COR-L47 (cell line): ENCODE results near the gene SLC45A1.
A peak's percentile ranks its signal among the peaks of the same experiment; 100 is the strongest.
"Not testable (repeated sequence)": the region's sequence is repeated elsewhere in the genome, so short reads cannot be mapped to it uniquely, and the experiment has no call there.

ENCODE experiments used
- DNase-seq: peaks from one replicate; lab custom pipeline; 2025; lab: John Stamatoyannopoulos, UW

SLC45A1 gene

DNA sequence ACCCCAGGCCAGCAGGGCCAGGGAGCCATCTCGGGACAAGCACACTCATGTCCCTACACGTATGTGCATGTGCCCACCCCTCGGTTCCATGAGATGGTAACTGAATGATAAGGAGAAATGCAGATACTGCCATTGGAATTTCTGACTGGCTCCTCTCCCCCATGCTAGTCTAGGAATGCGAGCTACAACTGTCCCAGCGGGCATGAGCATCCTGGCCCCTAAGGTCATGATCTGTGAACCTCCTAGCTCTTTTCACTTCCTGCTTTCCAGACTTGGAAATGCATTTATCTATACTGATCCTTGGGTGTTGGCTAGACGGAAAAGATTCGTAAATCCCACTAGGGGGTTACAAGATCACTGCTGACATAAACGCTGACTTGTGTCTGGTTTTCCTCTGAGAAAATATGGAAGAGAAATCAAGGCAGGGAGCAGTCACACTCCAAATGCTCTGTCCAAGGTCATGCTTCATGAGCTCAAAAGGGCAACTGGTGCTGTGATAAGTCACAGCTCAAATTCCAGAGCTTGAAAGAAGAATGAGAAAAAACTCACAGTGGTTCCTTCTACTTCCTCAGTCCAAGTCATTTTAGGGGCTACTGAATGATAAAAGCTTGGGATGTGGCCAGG, 49.8 kb downstream of the SLC45A1 start:
- no peak for DNase-seq

DNA sequence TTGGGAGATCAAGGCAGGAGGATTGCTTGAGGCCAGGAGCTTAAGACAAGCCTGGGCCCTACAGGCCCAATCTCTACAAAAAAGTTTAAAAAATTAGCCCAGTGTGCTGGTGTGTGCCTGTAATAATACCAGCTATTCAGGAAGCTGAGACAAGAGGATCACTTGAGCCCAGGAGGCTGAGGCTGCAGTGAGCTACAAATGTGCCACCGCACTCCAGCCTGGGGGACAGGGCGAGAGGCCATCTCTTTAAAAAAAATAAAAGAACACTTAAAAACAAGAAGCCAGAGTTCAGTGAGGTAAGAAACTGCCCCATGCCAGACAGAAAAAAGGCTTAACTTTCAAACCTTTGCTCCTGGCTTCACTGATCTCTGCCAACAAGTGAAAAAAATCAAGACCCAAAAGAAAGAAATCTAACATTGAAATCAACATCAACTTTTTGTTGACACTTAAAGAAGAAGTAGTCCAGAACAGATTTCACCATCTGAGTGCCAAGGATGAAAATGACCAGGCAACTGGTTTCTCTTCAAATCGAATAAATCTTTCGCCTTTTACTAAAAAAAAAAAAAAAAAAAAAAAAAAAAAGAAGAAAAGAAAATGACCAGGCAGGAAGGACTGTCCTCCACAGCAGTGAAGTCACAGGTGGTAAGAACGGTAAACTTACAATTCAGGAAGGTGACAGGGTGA, 51.2 kb downstream of the SLC45A1 start:
- DNase-seq = no peak

DNA sequence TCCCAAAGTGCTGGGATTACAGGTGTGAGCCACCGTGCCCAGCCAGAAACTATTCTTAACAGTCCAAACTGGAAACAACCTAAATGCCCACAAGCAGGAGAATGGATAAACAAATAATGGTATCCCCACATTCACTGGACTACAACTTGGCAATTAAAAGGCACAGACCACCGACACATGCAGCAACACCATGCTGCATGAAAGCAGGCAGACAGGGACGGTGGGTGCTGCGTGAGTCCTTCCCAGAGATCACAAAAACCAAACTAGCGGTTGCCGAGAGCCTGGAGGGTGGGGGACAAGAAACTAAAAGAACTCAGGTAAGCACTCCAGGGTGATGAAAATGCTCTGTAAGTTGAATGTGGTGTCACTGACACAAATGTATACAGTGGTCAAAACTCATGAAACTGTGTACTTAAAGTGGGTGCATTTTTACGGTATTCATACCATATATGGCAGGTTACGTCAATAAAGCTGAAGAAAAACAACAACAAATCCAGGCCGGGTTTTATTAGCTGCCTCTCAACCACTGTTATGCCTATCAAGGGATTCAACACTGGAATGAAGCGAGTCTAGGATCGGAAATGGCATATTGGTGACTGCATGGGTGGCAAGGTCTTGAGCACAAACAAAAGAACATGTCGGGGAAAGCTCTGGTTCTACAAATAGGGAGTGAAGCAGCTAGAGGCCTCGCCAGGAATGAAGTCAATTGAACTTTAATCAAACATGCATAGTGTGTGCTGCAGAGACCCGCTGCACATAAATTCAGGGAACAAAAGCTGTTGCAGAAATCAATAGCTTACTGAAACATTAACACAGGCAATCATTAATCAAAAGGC, 52.4 kb downstream of the SLC45A1 start:
- peak; percentile 85 for DNase-seq

DNA sequence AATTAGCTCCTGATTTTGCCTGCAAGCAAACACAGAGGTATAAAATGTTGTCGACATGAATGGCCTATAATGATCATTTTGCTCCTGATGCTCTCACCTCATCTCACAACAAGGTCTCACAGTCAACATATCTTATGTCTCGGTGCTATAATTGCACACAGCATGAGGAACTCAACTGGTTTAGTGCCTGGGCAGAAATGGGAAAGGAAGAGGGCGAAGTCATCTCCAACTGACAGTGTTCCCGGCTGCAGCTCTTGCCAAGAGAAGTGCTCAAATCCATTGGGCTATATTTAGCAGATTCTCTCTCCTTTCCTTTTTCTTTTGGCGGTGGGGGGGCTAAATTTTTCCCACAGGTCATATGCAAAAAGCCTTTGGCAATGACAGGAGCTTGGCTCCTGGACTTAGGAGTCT, 53.0 kb downstream of the SLC45A1 start:
- DNase-seq = peak; percentile 89

DNA sequence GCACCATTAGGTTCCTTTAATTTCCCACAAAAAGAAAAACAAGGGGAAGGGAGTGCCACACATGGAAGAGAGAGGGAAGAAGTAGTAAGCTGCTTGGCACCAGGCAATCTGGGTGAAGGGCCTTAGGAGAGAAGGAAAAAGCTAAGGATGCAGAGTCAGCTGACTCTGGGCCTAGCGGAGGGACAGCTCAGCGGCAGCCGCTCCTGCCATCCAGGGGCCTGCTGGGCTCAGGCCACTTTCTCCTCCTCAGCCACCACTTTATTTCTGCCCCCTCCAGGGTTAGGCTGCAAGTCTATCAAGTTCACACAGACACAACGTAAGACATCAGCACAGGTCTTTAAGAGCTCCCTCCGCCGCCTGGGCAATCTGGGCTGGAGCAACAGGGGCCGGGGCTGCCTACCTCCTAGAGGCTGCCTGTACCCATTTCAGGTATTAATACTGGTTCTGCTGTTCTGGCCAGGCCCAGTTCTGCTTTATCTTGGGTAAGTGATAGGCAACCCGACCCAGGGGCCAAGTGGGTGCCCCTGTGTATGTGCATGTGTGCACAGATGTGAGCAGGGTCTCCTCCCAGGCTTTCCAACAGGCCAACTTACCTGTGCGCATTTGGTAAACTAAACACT, 53.6 kb downstream of the SLC45A1 start:
- no peak for DNase-seq

DNA sequence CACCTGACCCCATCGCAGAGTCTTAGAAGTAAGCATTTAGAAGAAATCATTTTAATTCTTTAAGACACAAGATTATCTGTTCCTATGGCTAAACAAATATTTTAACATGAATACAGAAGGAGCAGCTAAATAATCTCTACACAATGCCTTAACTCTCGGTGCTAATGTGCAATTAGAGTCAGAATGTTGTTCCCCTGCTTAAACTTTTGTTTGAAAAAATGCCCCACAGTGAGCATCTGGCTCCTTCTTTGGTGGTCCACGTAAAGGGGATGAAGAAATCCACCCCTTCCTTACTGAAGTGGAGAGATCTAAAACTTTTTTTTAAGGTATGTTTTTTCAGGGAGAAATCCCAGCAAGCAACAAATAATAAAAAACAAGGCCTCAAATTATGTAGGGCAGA, 55.2 kb downstream of the SLC45A1 start:
- no peak for DNase-seq

DNA sequence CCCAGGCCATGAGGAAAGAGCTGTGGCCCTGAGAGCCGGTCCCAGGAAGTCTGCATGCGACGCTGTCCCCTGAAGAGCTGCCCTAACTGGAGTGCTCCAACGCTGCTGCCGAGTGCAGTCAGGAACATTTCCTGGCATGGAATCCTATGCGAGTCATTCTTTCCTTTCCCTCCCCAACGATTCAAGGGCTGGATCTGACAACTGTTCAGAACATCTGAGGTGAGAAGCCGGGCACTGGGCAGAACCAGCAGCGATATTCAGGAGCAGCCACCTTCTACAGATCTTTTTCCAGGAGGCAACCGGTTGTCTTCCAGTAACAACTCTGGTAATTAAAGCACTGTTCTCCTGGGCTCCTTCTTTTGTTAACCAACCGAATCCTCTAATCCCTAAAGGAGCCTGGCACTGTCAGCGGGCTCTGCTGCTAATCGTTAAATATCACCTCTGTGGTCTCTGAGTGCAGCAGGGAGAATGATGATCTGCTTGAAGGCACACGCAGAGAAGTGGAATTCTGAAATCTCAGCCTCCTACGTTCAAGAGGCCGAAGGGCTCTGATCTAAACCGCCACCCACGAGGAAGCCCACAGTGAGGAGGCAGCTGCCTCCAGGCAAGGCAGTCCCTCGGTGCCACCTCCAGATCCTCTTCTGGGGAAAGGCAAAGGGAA, 55.8 kb downstream of the SLC45A1 start:
- no peak for DNase-seq

DNA sequence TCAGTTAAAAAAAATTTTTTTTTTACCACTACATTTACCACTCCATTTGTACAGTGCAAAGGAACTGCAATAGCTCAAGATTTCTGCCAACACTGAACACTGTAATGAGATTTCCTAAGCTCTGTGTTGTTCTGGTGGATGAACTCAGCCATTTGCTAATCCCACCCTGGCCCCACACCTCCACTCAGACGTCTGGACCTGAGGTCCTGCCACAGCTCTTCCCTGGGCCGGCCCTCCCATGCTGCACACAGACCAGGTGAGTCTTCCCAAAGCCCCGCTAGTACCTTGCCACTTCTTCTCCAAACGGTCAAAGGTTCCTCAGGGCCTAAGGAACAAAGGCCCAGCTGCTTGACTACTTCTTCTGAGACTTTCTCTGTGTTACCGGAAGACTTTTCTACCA, 56.4 kb downstream of the SLC45A1 start:
- no peak for DNase-seq

DNA sequence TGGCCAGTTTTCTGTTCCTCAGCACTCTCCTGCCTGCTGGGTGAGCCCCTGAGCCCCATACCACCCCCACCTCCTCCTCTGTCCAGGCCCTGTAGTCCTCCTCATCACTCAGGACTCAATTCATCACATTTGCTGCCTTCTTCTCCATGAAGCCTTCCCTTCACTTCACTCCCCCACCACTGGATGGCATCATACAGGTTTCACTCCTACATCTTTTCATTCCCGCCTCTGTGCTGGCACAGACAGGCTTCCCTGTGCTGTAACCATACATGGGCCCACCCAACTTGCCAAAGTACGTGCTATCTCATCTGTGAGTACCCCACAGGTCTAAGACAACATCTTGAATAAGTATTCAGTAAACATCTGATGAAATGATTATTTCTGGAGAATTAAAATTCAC, 56.9 kb downstream of the SLC45A1 start:
- no peak for DNase-seq

DNA sequence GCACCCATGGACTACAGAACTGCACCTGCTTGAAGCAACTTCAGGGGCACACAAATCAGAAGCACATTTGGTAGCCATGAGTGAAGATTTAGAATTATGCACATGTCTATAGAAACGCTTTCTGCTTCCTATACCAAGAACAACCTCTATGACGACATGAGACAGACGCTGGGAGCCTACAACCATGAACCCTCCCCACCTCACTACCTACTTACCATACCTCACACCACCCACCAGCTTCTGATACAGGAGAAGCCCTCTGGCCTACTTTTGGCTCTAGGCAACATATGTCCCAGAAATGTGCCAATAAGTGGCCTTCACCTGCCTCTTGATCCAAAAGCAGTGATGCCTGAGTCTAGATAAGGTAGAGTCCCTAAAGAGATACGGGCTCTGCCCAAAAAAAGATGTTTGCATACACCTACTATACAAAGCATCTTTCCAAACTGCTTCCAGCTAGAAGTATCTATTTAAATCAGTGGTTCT, 58.5 kb downstream of the SLC45A1 start:
- DNase-seq = no peak

DNA sequence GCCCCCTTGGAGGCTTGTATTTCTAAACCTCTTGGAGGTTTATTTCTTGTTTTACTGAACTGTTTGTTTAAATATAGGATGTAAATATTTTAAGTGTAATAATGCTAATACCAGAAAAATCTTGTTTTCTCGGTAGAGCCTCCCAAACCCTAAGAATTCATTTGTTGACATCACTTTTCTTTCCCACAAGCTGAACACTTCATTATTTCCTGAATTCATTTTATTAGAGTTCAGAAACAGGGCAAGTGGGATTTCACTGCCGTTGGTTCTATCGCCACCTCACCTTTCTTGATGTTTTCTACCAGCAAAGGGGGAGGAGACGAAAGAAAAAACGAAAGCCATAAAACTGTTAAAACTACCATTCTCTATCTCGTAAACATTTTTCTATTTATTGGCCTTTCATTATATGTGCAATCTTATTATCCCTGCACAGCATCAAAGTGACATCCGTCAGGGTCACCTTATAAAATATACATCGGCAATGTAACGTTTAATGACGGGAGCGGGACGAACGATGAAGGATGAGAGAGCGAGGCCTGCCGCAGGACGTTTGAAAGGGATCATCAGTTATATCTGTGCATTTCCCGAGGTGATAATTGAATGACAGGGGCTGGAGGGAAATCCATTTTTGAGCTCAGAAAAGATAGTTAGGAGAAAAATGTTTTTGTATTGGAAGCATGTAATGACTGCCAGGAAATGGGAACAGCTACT, 59.5 kb downstream of the SLC45A1 start:
- DNase-seq = no peak

DNA sequence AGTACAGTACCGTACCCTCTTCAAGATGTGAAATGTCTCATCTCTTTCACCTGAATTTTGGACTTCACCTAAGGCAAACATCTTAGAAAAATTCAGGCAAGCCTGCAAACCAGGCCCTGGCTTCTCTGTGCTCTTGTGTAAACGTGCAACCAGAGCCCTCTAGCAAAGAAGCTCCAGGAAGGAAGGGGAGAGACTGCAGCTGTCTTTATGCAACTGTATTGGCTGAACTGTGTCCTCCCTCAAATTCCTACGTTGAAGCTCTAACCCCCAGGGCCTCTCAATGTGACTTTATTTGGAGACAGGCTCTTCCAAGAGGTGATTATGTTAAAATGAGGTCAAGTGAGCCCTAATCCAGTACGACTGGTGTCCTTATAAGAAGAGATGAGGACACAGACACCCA, 60.3 kb downstream of the SLC45A1 start:
- DNase-seq = no peak

DNA sequence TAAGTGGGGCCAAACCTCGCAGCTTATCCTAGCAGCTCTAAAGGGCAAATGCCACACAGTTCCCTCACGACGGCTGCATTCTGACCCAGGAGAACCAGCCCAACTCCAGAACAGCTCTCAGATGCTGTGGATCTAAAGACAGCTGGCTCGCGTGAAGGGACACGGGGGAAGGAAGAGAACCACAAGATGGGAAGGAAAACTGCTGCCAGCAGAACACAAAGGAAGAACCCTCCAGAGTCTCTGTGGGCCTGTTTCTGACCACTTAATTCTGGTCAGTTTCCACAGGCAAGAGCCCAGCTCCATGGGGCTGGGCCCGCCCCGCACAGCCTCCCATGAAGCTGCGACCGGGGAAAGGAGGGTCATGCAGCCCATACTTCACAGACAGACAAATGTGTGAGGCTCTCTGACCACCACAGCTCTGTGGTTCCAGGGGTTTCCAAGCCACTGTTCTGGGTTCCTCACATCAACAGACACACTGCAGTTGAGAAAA, 61.1 kb downstream of the SLC45A1 start:
- DNase-seq = no peak

DNA sequence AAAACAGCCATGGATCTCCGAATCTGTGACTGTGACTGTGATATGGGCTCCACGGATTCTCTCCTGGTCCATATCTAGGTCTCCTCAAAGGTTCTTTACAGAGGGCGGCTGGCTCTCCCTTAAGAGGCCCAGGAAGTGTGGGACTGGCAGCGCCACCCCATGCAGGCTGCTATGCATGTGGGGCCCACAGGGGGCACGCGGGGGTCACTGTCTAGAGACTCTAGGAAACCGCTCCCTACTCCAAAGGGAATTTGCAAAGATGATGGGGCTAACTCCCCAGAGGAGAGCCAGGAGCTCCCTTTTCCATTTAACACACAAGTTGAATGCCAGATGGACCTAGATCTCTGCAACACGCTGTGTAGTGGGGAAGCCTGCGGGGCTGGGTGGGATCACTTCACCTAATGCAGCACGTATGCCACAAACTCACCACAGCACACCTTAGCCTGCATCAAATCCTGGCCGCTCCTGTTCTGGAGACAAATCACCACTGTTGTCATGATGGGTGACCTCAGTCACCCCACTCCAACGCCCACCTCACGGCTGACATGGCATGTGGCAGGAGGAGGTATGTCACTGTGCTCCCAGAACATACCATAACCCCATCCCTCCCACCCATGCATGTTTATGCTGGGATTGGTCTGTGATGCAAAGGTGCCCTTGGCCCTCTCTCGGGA, 61.7 kb downstream of the SLC45A1 start:
- no peak for DNase-seq

DNA sequence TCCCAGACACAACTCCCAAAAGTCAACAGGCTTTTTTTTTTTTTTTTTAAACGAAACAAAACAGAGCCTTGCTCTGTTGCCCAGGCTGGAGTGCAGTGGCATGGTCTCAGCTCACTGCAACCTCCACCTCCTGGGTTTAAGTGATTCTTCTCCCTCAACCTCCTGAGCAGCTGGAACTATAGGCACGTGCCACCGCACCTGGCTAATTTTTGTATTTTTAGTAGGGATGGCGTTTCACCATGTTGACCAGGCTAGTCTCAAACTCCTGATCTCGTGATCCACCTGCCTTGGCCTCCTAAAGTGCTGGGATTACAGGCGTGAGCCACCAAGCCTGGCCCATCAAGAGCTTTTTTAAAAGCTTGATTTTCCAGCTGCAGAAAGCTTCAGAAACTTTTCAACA, 62.4 kb downstream of the SLC45A1 start:
- not testable (repeated sequence) for DNase-seq

DNA sequence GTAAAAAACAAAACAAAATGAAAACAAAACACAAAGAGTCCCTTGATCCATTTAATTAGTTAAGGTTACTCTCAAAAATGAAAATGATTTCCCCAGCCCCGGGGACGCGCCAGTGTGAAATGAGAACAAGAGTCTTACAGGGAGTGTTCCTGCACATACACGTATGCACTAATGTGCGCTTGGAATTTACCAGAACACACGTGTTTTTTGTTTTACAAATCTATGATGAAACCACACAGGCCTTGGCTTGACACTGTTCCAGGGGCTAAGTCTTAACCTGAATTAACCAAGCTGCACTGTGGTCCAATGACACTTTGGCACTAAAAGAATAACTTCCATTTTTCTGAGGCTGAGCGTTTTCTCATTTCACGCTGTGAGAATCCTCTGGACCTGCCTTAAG, 63.7 kb downstream of the SLC45A1 start:
- DNase-seq = no peak

DNA sequence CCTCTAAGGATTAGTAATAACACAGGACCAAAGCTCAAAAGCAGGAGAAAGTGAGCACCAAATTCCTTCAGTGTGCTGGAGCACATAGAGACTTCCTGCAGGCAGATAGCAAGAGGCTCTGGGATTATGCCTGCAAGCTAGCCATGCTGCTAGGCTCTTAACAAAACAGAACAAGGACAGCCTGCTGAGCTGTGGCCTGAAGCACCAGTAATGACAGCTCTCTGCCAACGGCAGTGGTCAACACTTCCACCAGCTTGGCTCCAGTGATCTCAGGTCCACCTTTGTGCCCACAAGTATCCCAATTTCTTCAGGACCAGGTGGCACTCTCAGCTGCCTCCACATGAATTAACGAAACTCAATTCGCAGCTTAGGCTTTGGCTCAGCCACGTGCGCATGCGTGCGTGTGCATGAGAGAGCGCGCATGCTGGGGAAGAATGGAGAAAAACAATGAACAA, 64.2 kb downstream of the SLC45A1 start:
- DNase-seq = no peak

DNA sequence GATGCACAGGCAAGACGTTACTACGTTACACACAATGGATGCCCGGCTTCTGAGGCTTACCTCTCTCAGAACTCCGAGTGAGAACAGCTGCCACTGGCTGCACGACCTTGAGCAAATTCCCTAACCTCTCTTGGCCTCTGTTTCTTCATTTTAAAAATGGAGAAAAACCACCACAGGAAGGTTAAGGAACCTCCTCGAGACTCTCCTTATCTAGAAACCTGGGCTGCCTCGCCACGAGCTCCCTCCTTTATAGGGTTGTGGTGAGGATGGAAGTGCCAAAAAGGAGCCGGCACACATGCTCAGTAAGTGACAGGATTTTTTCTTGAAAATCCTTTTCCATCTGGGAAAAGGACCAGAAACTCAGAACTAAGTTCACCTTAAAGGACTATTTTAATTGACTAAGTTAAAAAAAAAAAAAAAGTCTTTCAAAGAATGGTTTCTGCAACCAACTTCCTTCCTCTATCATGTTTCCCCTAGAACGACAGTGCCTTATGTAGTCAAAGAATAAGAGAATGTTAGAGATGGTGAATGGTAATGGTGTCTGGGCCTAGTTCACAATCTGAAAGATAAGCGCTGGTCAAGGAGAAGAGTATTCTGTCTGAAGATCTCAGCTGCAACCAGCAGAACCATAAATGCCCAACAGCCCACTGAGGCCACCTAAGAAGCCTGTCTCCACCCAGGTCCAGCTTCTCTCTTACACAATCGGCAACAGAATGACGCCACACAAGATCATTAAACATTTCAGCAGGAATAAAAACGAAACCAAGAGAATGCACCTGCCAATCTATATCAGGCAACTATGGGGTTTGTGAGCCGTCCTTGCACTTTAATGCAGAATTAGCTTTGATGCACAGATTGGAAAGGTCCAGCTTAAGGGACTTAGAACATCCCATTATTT, 64.9 kb downstream of the SLC45A1 start:
- no peak for DNase-seq

DNA sequence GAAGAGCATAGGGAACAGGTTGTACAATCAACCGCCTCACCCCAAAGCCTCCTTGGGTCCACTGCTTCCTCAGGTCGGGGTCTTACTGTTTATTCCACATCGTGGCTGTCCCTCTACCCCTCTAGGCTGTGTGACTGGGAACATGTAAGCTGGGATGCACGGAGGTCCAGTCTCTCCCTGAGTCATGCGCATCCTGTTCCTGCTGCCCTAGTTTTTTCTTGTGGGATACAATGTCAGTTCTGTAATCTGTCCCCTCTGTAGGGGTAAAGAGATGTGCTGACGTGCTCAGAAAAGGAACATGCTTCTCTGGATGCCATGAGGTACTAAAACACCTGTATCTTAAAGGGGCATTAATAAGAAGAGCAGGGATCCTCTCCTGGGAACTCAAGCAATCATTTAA, 66.2 kb downstream of the SLC45A1 start:
- no peak for DNase-seq
